Uterus (tissue), 4 donors: ENCODE results near the gene TFB1M. TPM values are rescaled to one million over a fixed set of nuclear protein-coding genes. Genes with fewer than 3 reads are reported as not detected.
"Not testable (repeated sequence)": the region's sequence is repeated elsewhere in the genome, so short reads cannot be mapped to it uniquely, and the experiment has no call there.

ENCODE experiments used
- DNase-seq, 2 donors: peaks; one replicate each; pipeline ENCODE4 v3.0.0-alpha.2; 2019 to 2020
- H3K27ac ChIP-seq, 2 donors: fragments of 200-600 bp; sonication (generic); 1 replicate in 1 of 2; 2 replicates in 1 of 2; pipeline ENCODE4 v1.5.1; 2016 to 2018
- H3K27me3 ChIP-seq, 2 donors: fragments of 200-600 bp; sonication (generic); one replicate each; pipeline ENCODE4 v1.5.1; 2018 to 2019; ENCODE audit warnings: control low read depth in 1 of 2
- H3K36me3 ChIP-seq, 2 donors: fragments of 200-600 bp; sonication (generic); one replicate each; pipeline ENCODE4 v1.5.1; 2019; ENCODE audit warnings: control low read depth in 1 of 2
- H3K4me1 ChIP-seq, 2 donors: fragments of 200-600 bp; sonication (generic); one replicate each; pipeline ENCODE4 v1.5.1; 2018 to 2019; ENCODE audit warnings: control low read depth in 1 of 2
- H3K4me3 ChIP-seq, 2 donors: fragments of 200-600 bp; sonication (generic); 1 replicate in 1 of 2; 2 replicates in 1 of 2; pipeline ENCODE4 v1.5.1; 2018 to 2019; ENCODE audit warnings: mild to moderate bottlenecking in 1 of 2
- H3K9me3 ChIP-seq, 2 donors: fragments of 200-600 bp; sonication (generic); one replicate each; pipeline ENCODE4 v1.5.1; 2019; ENCODE audit warnings: control low read depth in 1 of 2
- POLR2A ChIP-seq, 2 donors: fragments of 450-650 bp; IDR thresholded peaks; one replicate each; pipeline ENCODE4 v1.6.1; 2016; ENCODE audit warnings: antibody characterized with exemption in 2 of 2, mild to moderate bottlenecking in 1 of 2, moderate library complexity in 1 of 2
- intact Hi-C: fragments of 100-400 bp; cut with DNase I; formaldehyde crosslinking; loops from one replicate; pipeline ENCODE4 v1.15.1; 2023; ENCODE audit warnings: low total_unique reads
- total RNA-seq, 4 donors: library from RNA; depleted of rRNA in 3 of 4; stranded (reverse); fragments of >200 nt in 3 of 4; gene quantifications; one replicate each; pipeline versions ENCODE4 v1.1.0 to v1.2.4, GENCODE V29; 2014 to 2023
- TF ChIP-seq, protein P1 (sequence below), 4 experiments: fragments of 200-600 bp in 2 of 4; fragments of 450-650 bp in 2 of 4; sonication (generic) in 2 of 4; IDR thresholded peaks; one replicate each; pipeline ENCODE4 v1.5.1; 2016 to 2019; ENCODE audit warnings: antibody characterized with exemption in 4 of 4, mild to moderate bottlenecking in 2 of 4, moderate library complexity in 1 of 4
- donor health status: DM: yes; HTN: yes; CAD: no.

Gene TFB1M
- total RNA-seq, 4 donors from 2014 or later = 0.59 to 46.1 (median 20.9) TPM

DNA sequence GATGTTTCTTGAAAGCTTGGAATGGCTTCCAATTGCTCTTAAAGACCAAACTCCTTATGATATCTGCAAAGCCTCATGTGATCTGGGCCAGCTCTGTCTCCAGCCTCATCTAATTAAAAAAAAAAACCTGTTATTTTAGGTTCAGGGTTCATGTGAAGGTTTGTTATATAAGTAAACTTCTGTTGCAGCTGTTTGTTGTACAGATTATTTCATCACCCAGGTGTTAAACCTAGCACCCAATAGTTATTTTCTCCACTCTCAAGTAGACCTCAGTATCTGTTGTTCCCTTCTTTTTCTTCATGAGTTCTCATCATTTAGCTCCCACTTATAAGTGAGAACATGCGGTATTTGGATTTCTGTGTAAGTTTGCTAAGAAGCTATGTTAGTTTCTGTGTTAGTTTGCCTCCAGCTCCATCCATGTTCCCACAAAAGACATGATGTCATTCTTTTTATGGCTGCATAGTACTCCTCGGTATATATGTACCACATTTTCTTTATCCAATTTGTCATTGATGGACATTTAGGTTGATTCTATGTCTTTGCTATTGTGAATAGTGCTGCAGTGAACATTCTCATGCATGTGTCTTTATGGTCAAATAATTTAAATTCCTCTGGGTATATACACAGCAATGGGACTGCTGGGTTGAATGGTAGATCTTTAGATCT, 30.2 kb upstream of the TFB1M start:
- no peak for TF ChIP-seq POLR2A (IDR thresholded peaks at IDR 0.05)
- TF ChIP-seq, protein P1, sequence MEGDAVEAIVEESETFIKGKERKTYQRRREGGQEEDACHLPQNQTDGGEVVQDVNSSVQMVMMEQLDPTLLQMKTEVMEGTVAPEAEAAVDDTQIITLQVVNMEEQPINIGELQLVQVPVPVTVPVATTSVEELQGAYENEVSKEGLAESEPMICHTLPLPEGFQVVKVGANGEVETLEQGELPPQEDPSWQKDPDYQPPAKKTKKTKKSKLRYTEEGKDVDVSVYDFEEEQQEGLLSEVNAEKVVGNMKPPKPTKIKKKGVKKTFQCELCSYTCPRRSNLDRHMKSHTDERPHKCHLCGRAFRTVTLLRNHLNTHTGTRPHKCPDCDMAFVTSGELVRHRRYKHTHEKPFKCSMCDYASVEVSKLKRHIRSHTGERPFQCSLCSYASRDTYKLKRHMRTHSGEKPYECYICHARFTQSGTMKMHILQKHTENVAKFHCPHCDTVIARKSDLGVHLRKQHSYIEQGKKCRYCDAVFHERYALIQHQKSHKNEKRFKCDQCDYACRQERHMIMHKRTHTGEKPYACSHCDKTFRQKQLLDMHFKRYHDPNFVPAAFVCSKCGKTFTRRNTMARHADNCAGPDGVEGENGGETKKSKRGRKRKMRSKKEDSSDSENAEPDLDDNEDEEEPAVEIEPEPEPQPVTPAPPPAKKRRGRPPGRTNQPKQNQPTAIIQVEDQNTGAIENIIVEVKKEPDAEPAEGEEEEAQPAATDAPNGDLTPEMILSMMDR (IDR thresholded peaks at IDR 0.05) = no peak
- Histone ChIP-seq H3K36me3 (no peaks in the 10 kb centered on the region), H3K27me3 (no peaks in the 10 kb centered on the region), H3K27ac (no peak overlapping the region), H3K4me3 (no peak overlapping the region), H3K4me1 (no peaks in the 10 kb centered on the region), H3K9me3 (peaks cover 0 to 7% of the 10 kb centered on the region in 2 donors)
- intact Hi-C loops = no loop called here
- DNase-seq = no peak

DNA sequence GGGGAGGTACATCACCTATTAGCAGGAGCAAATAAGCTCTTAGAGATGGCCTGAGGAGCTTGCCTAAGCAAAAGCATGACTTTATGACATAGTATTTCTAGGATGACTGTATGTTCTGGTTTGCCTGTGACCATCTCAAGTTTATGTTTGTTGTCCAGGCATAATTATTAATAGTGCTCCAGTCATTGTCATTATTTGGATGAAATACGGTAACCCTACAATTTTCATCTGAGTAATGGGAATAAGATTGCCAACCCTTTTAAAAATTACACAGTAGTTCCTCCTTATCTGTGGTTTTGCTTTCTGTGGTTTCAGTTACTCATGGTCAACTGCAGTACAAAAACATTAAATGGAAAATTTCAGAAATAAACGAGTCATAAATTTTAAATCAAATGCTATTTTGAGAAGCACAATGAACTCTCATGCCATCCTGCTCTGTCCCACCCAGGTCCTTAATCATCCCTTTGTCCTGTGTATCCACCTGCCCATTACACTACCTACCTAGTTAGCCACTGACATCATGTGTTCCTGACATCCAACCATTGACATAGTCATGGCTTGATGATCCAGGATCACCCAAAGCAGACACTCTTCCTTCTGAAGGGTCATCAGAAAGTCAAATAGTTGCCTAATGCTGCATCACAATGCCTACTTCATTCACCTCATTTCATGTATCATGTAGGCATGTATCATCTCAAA, 27.0 kb upstream of the TFB1M start:
- Histone ChIP-seq H3K9me3 (peaks cover 0 to 4% of the 10 kb centered on the region in 2 donors), H3K4me3 (no peak overlapping the region), H3K27ac (no peak overlapping the region), H3K4me1 (no peaks in the 10 kb centered on the region), H3K36me3 (no peaks in the 10 kb centered on the region), H3K27me3 (no peaks in the 10 kb centered on the region)
- TF ChIP-seq, protein P1 (IDR thresholded peaks at IDR 0.05) = no peak
- no peak for TF ChIP-seq POLR2A (IDR thresholded peaks at IDR 0.05)
- intact Hi-C loops = no loop called here
- DNase-seq = no peak

DNA sequence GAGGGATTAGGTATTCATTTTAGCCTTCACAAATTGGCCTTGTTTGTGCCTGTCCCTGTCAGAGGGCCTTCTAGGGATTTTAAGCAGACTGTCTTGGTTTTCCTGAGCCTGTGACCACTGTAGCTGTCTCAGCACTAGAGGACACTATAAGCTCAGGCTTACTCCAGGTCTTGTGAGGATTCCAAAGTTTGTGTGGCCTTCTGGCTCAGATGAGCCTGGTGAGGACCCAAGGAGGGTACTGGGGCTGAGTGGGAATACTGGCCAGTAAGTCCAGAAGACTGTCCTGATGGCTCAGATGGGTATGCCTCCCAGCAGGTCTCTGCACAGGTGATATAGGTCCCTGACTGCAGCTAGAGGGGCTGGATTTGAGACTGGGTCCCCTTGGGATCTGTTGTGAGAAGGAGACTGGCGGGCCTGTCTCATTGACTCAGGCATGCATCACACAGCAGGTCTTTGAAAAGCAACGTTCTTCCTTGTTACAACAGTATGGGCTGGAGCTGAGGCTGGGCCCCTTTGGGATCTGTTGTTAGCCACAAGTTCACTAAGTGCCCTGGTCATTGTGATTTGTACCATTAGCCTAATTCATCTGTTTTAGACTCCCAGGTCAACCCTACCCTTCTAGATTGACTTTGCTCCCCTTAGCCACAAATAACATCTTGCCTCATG, 26.3 kb upstream of the TFB1M start:
- H3K36me3 ChIP-seq = no peaks in the 10 kb centered on the region
- no peaks in the 10 kb centered on the region for H3K4me1 ChIP-seq
- no peak overlapping the region for H3K4me3 ChIP-seq
- no peak for DNase-seq
- TF ChIP-seq POLR2A (IDR thresholded peaks at IDR 0.05) = no peak
- TF ChIP-seq, protein P1 (IDR thresholded peaks at IDR 0.05) = no peak
- no peaks in the 10 kb centered on the region for H3K27me3 ChIP-seq
- intact Hi-C loops = no loop called here
- H3K9me3 ChIP-seq = peaks cover 0 to 4% of the 10 kb centered on the region in 2 donors
- no peak overlapping the region for H3K27ac ChIP-seq

GRCh38 chr6:155339929-155340328, 25.6 kb upstream of the TFB1M start:
- DNase-seq, H3K27ac ChIP-seq, H3K4me3 ChIP-seq, H3K27me3 ChIP-seq, H3K4me1 ChIP-seq, intact Hi-C loops, H3K36me3 ChIP-seq, H3K9me3 ChIP-seq: not testable (repeated sequence)

DNA sequence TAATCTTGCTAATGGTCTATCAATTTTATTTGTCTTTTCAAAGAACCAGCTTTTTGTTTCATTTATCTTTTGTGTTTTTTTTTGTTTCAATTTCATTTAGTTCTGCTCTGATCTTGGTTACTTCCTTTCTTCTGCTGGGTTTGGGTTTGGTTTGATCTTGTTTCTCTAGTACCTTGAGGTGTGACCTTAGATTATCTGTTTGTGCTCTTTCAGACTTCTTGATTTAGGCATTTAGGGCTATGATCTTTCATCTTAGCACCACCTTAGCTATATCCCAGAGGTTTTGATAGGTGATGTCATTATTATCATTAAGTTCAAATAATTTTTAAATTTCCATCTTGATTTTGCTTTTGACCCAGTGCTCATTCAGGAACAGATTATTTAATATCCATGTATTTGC, 24.0 kb upstream of the TFB1M start:
- H3K9me3 ChIP-seq, H3K27ac ChIP-seq, H3K4me1 ChIP-seq, DNase-seq, intact Hi-C loops, H3K4me3 ChIP-seq, H3K36me3 ChIP-seq, H3K27me3 ChIP-seq: not testable (repeated sequence)

DNA sequence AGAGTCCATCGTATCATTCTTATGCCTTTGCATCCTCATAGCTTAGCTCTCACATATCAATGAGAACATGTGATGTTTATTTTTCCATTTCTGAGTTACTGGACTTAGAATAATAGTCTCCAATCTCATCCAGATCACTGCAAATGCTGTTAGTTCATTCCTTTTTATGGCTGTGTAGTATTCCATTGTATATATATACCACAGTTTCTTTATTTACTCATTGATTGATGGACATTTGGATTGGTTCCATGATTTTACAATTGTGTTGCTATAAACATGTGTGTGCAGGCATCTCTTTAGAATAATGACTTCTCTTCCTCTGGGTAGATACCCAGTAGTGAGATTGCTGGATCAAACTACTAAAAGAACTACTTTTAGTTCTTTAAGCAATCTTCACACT, 21.0 kb upstream of the TFB1M start:
- TF ChIP-seq POLR2A (IDR thresholded peaks at IDR 0.05) = no peak
- TF ChIP-seq, protein P1 (IDR thresholded peaks at IDR 0.05) = no peak
- Histone ChIP-seq H3K4me1 (no peaks in the 10 kb centered on the region), H3K9me3 (no peaks in the 10 kb centered on the region), H3K4me3 (no peak overlapping the region), H3K27me3 (no peaks in the 10 kb centered on the region), H3K36me3 (no peaks in the 10 kb centered on the region), H3K27ac (no peak overlapping the region)
- intact Hi-C loops = no loop called here
- DNase-seq = no peak

DNA sequence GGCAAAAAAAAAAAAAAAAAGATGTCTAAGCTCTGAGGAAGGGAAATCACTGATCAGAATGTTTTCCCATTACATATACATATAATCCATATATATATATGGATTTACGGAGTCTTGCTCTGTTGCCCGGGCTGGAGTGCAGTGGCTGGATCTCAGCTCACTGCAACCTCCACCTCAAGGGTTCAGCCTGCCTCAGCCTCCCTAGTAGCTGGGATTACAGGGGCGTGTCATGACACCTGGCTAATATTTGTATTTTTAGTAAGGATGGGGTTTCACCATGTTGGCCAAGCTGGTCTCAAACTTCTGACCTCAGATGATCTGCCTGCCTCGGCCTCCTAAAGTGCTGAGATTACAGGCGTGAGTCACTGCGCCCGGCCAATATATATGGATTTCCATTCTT, 19.8 kb upstream of the TFB1M start:
- H3K27me3 ChIP-seq, H3K9me3 ChIP-seq, intact Hi-C loops, H3K4me3 ChIP-seq, DNase-seq, H3K27ac ChIP-seq, H3K4me1 ChIP-seq, H3K36me3 ChIP-seq: not testable (repeated sequence)
